GM18867 (cell line): ENCODE data around the gene CCDC142.
"Not testable (repeated sequence)": the region's sequence is repeated elsewhere in the genome, so short reads cannot be mapped to it uniquely, and the experiment has no call there.

ENCODE experiments used
- ATAC-seq: cut with Tn5 transposase; IDR thresholded peaks from one replicate; pipeline ENCODE4 v1.9.1; 2021; ENCODE audit warnings: mild to moderate bottlenecking, moderate library complexity; ENCODE audit not compliant: unreplicated experiment

Gene CCDC142

DNA sequence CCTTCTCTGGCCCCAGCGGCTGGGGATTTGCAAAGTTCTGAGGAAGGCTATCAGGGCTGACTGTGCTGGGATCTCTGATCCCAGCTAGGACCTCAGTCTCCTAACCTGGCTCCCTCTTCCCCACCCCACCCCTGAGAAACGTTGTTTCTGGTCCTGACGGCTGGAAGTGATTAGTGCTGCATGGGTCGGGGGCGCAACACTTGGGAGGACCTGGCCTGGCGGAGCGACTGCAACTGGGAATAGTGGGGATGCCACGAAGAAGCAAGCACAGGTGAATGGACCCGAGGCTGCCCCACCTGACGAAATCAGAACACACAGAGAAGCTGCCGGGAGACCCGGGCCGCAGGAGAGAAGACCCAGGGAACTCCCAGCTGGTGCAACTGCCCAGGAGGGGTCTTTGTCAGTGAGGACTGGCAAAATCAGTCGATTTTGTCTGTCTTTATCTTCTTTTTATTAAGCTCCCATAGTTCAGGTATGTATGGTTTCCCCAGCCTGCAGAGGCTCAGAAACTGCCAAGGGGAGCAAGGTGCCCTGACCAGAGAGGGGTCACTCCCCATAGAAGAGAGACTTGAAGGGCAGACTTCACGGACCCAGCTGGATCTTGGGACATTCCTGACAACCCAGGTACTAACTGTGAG lies 17.3 kb upstream of the CCDC142 start:
- ATAC-seq, result no peak

DNA sequence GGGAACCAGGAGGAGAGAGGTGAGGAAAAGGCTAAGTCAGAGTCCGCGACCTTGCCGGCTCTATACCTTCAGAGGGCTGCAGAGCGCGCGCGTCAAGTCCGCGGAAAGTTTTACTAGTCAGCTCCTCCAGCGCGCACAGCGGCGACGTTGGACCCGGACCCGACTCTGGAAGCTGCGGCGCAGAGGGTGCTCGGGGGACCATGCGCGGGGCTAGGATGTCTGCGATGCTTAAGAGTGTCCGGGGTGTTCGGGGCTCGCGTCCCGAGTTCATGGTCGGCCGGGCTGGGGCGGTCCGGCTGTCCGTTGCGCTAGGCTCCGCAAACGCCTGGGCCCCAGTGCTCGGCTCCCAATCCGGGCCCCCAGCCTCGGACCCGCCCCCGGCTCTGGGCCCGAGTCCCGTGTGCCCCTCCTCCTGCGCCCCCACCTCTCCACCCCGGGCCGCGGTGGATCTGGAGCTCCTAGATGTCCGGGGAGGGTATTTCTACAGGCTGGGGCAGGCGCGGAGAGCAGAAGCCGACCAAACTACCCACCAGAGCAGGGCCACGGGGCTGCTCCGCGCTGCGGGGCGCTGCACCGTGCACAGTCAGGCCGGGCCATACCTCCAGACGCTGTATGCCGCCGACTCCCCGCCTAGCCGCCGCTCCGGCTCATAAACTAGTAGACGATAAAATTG lies 16.6 kb upstream of the CCDC142 start, which contains the start of gene LBX2:
Gene LBX2 (minus strand): TSS at position 337 of the 673 bp plus-strand sequence. CDS start 66 bp downstream, at position 271.
- no peak for ATAC-seq

DNA sequence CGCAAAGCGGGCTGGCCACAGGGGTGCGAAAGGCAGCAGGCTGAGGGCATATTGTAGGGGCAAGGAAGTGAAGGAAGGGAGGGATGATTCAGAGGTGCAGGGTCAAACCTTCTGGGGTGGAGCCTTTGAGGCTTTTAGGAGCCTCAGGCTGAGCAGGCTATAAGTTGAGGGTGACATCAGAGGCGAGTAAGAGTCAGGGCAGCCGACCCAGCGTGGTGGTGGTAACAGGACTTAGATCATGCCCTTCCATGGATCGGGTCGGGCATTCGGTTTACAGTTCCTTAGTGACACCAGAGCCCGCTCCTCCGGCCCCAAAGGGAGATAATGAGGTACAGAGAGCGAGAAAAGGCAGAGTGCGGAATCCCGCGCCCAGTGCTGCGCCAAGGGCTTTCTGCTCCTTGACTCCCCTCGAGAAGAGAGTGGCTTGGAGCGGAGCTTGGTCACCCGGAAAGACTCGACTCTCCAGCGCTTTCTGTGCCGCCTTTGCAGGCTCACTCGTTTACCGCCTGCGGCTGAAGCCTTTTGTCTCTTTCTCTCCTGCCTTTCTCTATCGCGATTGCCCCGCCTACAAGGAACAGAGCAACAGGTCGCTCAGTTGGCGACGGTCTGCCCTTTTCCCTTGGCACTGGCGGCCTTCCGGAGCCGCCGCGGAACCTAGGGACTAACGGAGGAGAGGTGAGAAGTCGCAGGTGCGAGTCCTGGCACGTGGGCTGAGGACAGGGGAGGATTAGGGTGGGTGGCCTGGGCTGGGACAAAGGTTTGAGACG lies 15.9 kb upstream of the CCDC142 start:
- no peak for ATAC-seq

DNA sequence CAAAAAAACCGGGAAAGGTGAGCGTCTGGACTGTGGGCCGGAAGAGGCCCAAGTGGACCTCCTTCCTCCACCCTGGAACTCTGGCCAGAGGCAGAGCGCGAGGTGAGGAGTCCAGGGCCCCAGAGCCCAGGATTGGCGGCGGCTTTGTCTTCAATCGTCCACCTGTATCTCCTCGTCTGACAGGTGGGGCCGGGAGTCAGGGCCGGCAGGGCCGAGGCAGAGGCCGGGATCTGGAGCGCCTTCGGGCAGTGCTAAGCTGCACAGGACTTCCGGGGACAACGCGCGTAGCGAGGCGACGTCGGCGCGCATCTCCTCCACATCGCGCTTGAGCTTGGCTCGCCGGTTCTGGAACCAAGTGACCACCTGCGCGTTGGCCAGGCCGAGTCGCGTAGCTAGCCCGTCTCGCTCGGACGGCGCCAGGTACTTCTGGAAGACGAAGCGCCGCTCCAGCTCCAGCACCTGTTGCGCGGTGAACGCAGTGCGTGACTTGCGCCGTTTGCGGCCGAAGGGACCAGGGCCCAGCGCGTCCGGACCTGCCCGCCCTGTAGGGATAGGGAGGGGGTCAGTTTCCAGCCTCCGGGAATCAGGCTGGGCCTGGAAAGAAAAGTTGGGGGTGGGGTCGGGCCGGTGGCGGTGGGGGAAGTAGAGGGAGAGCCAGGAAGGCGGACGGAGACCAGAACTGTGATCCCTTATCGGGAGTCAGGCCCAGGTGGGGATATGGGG lies 15.1 kb upstream of the CCDC142 start:
- ATAC-seq, result no peak

DNA sequence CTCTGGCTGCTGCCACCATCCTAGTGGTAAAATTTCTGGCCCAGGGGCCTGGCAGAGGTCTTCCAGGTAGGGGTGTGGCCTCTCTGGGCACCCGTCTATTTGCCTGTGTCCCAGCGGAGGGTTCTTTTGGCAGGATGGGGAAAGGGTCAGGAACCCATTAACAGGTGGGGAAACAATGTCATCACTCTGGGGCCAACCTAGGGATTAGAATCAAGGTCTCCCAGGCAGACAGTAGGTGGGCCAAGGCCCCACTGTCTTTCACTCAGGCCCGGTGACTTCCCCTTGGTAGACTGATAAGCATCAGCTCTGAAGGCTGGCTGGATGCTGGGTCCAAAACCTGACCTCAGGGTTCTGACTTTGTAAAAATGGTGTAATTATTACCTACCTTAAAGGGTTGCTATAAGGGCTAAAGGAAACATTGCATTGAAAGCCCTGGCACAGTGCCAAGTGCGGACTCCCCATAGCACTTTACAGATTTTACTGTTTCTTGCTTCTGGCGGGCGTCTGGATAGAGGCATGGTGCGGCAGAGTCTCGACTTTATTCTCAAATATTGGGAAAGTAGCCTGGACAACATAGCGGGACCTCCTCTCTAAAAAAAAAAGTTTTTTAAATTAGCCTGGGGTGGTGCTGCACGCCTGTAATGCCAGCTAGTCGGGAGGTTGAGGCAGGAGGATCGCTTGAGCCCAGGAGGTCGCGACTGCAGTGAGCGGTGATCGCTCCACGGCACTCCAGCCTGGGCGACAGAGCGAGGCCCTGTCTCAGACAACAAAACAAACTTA lies 14.4 kb upstream of the CCDC142 start:
- no peak for ATAC-seq

DNA sequence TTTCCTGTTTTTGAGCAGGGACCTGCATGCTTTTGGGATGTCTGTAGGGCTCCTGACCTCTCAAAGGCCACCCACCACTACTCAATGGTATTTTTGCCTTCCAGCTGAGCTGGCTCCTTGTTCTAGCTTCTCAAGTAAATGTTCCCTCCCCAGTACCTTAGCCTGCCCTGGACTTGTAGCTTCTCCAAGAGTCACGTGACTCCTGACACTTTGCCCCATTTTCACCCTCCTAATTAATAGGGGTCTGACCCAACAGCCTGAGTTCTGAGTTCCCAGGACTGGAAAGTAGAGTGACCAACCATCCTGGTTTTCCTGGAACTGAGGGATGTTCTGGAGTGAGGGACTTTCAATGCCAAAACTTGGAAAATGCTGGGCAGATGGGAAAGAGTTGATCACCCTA lies 12.6 kb upstream of the CCDC142 start:
- no peak for ATAC-seq

DNA sequence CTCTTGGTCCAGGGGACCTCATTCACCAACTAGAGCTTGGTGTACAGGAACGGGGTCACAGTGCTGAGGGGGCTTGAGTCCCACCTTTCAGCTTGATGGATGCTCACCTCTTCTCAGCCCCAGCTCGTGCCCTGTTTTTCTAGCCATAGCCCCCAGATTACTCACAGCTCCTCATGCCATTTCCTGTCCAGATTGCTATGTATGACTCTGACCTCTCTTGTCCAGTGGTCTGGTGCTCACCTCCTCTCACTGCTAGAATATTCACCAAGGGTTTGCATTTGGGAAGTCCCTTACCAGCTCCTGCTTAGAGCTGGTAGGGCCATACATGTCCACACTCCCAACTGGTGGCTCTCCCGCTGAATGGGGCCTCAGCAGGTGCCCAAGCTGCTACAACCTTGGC lies 10.7 kb upstream of the CCDC142 start:
- ATAC-seq, result no peak

DNA sequence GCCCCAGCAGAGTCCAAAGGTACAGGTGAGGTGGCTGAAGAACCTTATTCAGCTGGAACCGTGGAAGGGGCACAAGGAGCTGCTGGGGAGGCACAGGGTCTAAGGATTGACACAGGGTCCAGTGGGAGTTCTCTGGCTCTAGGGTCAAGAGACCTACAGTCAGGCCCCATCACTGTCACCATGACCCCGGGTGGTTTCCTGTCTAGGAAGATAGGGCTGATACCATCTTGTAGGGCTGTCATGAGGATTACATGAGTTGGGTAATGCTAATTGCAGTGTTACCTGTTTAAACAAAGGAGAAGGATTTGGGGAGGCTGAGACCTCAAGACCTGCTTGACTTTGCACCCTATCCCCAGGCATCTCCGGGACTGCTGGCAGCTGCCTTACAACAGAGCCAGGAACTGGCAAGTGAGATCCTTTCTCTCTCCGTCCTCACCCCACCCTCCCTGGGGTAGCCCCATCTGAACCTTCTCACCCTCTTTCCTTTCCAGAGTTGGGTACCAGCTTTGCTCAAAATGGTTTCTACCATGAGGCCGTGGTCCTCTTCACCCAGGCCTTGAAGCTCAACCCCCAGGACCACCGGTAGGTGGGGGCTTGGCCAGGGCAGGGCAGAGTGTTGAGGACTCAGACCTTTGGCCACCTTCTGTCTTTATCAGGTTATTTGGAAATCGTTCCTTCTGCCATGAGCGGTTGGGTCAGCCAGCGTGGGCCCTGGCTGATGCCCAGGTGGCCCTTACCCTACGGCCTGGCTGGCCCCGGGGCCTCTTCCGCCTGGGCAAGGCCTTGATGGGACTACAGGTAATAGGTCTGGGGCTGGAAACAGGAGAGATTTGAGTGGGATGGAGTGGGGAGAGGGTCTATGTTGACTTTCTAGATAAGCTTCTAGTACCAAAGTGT lies 9.1 kb upstream of the CCDC142 start:
- ATAC-seq, result no peak

DNA sequence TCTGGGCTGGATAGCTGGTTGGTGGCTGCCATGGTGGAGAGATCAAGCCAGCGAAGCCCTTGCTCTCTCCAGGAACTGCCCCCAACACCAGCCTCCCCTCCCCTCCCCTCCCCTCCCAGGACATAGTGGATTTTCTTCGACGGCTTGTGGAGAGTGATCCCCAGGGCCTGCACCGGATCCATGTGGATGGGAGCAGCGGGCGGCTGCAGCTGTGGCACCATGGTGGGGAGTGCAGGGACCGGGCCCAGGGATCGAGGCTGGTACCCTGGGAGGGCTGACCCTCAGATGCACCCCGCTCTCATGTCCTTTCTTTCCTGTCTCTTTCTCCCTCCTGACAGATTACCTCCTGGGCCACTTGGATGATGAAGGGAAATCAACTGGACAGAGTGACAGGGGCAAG lies 7.1 kb upstream of the CCDC142 start:
- no peak for ATAC-seq

DNA sequence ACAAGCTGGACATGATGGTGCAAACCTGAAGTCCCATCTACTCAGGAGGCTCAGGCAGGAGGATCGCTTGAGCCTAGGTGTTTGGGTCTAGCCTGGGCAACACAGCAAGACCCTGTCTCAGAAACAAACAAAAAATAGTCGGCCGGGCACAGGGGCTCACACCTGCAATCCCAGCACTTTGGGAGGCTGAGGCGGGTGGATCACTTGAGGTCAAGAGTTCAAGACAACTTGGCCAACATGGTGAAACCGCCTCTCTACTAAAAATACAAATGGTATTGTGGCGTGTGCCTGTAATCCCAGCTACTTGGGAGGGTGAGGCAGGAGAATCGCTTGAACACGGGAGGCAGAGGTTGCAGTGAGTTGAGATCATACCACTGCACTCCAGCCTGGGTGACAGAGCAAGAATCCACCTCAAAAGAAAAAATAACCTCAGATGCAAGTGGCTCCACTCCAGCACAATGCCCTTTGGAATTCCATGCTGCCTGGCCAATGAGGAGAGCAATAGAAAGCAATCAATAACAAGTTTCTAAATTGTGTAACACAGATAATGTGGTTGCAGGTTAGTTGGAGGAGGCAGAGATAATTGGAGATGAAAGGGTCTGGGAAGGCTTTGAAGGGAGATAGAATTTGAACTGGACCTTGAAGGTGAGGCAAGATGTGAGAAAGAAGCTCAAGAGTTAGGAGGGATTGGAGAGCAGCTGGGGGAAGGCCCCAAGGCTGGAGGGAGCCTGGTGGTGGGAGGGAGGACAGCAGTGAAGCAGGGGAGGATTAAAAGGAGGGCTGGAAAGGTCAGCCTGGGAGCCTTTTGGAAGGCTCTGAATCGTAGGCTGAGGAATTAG lies 6.1 kb upstream of the CCDC142 start:
- no peak for ATAC-seq

DNA sequence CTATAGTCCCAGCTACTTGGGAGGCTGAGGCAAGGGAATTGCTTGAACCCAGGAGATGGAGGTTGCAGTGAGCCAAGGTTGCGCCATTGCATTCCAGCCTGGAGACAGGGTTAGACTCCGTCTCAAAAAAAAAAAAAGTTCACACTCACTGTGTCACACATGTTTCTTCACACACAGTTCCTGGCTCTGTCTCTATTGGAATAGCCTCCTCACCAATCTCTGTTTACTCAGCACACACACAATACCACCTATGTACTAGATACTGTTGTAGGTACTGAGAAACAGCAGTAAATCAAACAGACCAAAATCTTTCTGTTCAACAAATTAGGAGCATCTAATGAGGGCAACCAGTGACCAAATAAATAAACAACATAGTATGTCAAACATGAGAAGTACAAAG lies 3.3 kb upstream of the CCDC142 start:
- ATAC-seq, result no peak

DNA sequence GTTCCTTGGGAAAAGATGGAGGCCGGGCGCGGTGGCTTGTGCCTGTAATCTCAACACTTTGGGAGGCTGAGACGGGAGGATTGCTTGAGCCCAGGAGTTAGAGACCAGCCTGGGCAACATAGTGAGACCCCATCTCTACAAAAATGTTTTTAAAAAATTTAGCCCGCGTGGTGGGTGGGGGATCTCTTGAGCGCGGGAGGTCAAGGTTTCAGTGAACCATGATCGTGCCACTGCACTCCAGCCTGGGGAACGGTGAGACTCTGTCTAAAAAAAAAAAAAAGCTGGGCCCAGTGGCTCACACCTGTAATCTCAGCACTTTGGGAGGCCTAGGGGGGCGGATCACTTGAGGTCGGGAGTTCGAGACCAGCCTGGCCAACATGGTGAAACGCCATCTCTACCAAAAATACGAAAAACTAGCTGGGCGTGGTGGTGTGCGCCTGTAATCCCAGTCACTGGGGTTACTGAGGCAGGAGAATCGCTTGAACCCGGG lies 922 bp upstream of the CCDC142 start:
- not testable (repeated sequence) for ATAC-seq

DNA sequence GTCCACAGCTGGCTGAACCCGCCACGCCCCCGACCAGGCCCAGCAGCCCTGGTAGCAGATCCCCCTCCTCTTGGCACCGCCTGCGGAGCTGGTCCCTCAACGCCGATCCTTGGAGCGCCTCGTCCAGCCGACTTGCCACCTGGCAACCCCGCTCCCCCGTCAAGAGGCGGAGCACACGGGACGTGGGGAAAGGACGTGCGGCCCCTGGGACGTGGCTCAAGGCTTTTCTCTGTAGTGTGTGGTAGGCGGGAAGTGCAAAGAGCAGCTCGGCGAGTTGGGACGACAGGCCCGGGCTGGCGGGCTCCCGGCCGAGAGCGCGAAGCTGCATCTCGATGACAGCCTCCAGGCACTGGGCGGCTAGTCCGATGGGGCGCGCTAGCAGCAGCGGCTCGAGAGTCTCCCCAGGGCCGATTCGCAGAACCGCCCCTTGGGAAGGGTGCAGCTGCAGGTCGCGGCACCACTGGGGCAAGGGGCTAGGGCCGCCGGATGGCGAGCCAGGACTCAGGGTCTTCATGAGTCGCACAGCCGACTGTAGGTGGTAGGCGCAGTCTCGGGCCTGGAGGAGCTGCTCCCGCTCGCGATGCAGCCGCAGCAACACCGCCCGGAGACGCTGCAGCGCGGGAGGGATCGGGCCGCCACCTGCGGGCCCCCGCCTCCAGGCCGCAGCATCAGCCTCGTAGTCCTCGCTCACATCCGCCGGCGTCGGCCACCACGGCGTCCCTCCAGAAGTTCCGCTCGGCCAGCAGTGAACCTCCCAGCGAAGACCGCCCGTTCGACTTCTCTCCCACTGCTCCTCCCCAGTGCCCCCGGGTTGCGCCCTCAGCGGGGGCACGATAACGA lies 617 bp downstream of the CCDC142 start:
- ATAC-seq, result peak; percentile 44

DNA sequence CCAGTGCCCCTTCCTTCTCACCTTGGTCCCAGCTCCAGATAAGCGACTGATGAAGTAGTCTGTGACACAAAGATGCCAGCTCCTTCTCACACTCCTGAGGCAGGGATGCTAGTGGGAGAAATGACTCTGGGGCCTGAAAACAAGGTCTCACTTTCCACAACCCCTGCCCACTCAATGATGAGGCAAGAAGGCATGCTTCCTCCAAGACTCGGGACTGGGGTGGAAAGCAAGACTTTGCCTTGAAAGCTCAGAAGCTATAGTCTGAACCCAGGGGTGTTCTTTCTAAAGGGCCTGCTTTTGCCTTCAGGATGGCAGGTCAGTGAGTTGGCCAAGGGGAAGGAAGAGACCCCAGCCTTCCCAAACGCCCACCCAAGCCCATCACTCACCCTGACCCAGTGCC lies 1.4 kb downstream of the CCDC142 start:
- no peak for ATAC-seq

DNA sequence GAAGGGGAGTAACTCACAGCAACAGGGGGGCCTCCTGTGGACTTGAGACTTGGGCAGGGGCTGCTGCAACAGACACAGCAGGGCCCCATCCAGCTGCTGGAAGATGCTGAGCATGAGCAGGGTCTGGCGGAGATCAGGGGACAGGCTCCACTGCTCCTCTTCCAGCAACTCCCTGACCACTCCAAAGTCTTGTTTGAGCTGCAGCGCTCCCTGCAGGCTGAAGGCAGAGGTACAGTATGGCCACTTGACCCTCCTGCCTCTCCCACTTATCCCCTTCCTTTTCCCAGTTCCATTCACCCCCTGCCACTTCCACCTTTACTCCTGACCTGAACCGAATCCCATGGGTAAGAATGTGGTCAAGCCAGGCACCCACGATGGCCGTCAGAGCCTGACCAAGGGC lies 7.9 kb downstream of the CCDC142 start:
- ATAC-seq, result no peak

DNA sequence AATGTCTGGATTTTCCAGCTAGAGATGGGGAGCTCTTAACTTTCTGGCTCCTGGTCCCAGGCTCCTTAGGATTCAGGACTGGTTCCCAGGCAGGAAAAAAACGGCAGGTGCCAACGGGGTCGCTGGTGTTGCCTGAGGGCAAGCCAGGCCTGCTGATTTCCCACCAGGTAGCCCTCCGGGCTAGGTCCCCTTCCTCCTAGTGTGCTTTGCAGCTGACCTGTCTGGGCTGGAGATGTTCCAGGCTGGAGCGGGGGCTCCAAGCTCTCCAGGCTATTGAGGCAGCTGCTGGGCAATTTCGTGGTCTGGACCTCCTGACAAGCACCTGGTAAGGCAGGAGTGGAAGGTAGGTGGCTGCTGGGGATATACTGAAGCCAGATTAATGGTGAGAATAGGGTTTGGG lies 8.3 kb downstream of the CCDC142 start:
- no peak for ATAC-seq

DNA sequence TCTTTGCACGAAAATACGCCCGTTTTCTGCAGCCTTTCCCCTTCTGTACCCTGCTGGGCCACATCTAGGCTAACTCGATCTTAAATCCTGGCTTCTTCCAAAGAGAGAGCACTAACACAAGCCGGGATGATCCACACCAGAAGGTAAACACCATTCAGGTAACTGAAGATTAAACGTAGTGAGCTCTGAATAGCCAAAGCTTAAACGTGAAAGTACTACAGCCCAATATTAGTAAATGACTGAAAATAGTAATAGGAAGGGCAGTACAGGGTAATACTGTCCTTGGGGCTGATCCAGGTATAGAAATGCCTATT lies 9.9 kb downstream of the CCDC142 start:
- no peak for ATAC-seq
